RWPE2 (cell line): ENCODE measurements around the gene P3H2.
A peak's percentile ranks its signal among the peaks of the same experiment; 100 is the strongest.

ENCODE experiments used
- ATAC-seq: fragments of 200-7000 bp; cut with Tn5 transposase; 3 replicates; pipeline ENCODE4 v1.9.1; 2021; ENCODE audit warnings: low read depth
- DNase-seq: peaks from one replicate; pipeline ENCODE4 v3.0.0-alpha.2; 2020; ENCODE audit warnings: low spot score
- H3K27ac ChIP-seq: fragments of 450-650 bp; 2 replicates; pipeline ENCODE4 v1.5.1; 2017; ENCODE audit warnings: mild to moderate bottlenecking; ENCODE audit not compliant: poor library complexity, severe bottlenecking
- H3K27me3 ChIP-seq: fragments of 250-450 bp; sonication (Bioruptor Pico); 2 replicates; pipeline ENCODE4 v1.5.1; 2021; ENCODE audit warnings: mild to moderate bottlenecking, moderate library complexity; ENCODE audit not compliant: insufficient read depth, poor library complexity, severe bottlenecking
- H3K36me3 ChIP-seq: fragments of 250-450 bp; sonication (Bioruptor Pico); 2 replicates; pipeline ENCODE4 v1.5.1; 2020; ENCODE audit warnings: low read depth, mild to moderate bottlenecking, moderate library complexity
- H3K4me1 ChIP-seq: fragments of 250-450 bp; sonication (Bioruptor Pico); 2 replicates; pipeline ENCODE4 v1.5.1; 2021; ENCODE audit warnings: mild to moderate bottlenecking, moderate library complexity; ENCODE audit not compliant: insufficient read depth, poor library complexity, severe bottlenecking
- H3K4me3 ChIP-seq: fragments of 250-450 bp; sonication (Bioruptor Pico); 2 replicates; pipeline ENCODE4 v1.5.1; 2021; ENCODE audit warnings: mild to moderate bottlenecking, moderate library complexity; ENCODE audit not compliant: severe bottlenecking
- H3K9me3 ChIP-seq: fragments of 250-450 bp; sonication (Bioruptor Pico); 2 replicates; pipeline ENCODE4 v1.5.1; 2021; ENCODE audit warnings: mild to moderate bottlenecking, moderate library complexity; ENCODE audit not compliant: severe bottlenecking
- CTCF ChIP-seq: fragments of 450-650 bp; IDR thresholded peaks from one replicate; pipeline ENCODE4 v1.5.1; 2017; ENCODE audit warnings: mild to moderate bottlenecking, moderate library complexity; ENCODE audit not compliant: poor library complexity, severe bottlenecking

P3H2 gene

GRCh38 chr3:189941679-189942078 lies 179.0 kb downstream of the P3H2 start:
- Histone ChIP-seq H3K27ac (peak overlapping the region; percentile 72), H3K36me3 (no peaks in the 10 kb centered on the region), H3K9me3 (no peaks in the 10 kb centered on the region), H3K4me3 (no peak overlapping the region), H3K4me1 (peaks cover 44% of the 10 kb centered on the region), H3K27me3 (no peaks in the 10 kb centered on the region)
- no peak for ATAC-seq
- no peak for DNase-seq
- no peak for TF ChIP-seq CTCF

- Histone ChIP-seq H3K4me1 (peaks cover 50% of the 10 kb centered on the region), H3K36me3 (no peaks in the 10 kb centered on the region), H3K4me3 (no peak overlapping the region), H3K27ac (peak overlapping the region; percentile 72), H3K9me3 (no peaks in the 10 kb centered on the region), H3K27me3 (no peaks in the 10 kb centered on the region)
- no peak for DNase-seq
- TF ChIP-seq CTCF = no peak
- no peak for ATAC-seq
Observed at GRCh38 chr3:189941125-189941524, 179.6 kb downstream of the P3H2 start.

GRCh38 chr3:189937302-189938127 lies 183.2 kb downstream of the P3H2 start:
- H3K9me3 ChIP-seq = no peaks in the 10 kb centered on the region
- ATAC-seq (peak; percentile 88), DNase-seq (peak; percentile 99)
- no peaks in the 10 kb centered on the region for H3K36me3 ChIP-seq
- peaks cover 38% of the 10 kb centered on the region for H3K4me1 ChIP-seq
- no peak overlapping the region for H3K4me3 ChIP-seq
- H3K27ac ChIP-seq = peak overlapping the region; percentile 92
- TF ChIP-seq CTCF = no peak
- no peaks in the 10 kb centered on the region for H3K27me3 ChIP-seq

- TF ChIP-seq CTCF = no peak
- Histone ChIP-seq H3K27ac (peak overlapping the region; percentile 92), H3K27me3 (no peaks in the 10 kb centered on the region), H3K4me3 (no peak overlapping the region), H3K4me1 (peaks cover 31% of the 10 kb centered on the region), H3K36me3 (no peaks in the 10 kb centered on the region), H3K9me3 (no peaks in the 10 kb centered on the region)
- DNase-seq = no peak
- peak; percentile 15; the same call in 1 of the 3 replicates for ATAC-seq
Observed at GRCh38 chr3:189936201-189936945, 184.3 kb downstream of the P3H2 start.
